OCI-LY3 (cell line): Measurements from ENCODE around the gene TNFRSF18.

Experiments used
- H2AFZ ChIP-seq: fragments of 200-600, 300-600 bp; shearing (Covaris generic); 2 replicates; pipeline ENCODE4 v1.6.0; 2014; ENCODE audit warnings: antibody characterized with exemption, low read depth, low read length
- H3K27ac ChIP-seq: fragments of 200-600, 300-600 bp; sonication (generic); 2 replicates; pipeline ENCODE4 v1.5.1; 2014; ENCODE audit warnings: mild to moderate bottlenecking, low read length, moderate library complexity, mixed read lengths
- H3K27me3 ChIP-seq: fragments of 200-600, 300-600 bp; sonication (generic); 2 replicates; pipeline ENCODE4 v1.6.1; 2014; ENCODE audit warnings: low read depth, low read length, mixed read lengths
- H3K36me3 ChIP-seq: fragments of 200-600, 300-600 bp; sonication (generic); replicated peaks from 2 replicates; pipeline ENCODE3; 2014; ENCODE audit warnings: low read depth, low read length, mixed read lengths
- H3K4me1 ChIP-seq: fragments of 300-600, 200-600 bp; sonication (generic); 2 replicates; pipeline ENCODE4 v1.6.1; 2014; ENCODE audit warnings: low read length, mixed read lengths
- H3K4me2 ChIP-seq: fragments of 200-600, 300-600 bp; sonication (generic); 2 replicates; pipeline ENCODE4 v1.6.1; 2014; ENCODE audit warnings: low read length, mixed read lengths
- H3K4me3 ChIP-seq: fragments of 300-600, 200-600 bp; sonication (generic); 2 replicates; pipeline ENCODE4 v1.5.1; 2014; ENCODE audit warnings: antibody characterized with exemption, mild to moderate bottlenecking, low read length, moderate library complexity
- H3K79me2 ChIP-seq: fragments of 300-600, 200-600 bp; shearing (Covaris generic); 2 replicates; pipeline ENCODE4 v1.6.1; 2014; ENCODE audit warnings: mild to moderate bottlenecking, low read length, mixed read lengths
- H3K9ac ChIP-seq: fragments of 300-600, 200-600 bp; shearing (Covaris generic); 2 replicates; pipeline ENCODE4 v1.6.0; 2014; ENCODE audit warnings: mild to moderate bottlenecking, low read length, moderate library complexity
- H3K9me3 ChIP-seq: fragments of 200-600, 300-600 bp; shearing (Covaris generic); 2 replicates; pipeline ENCODE4 v1.6.1; 2014; ENCODE audit warnings: low read length, mixed read lengths; ENCODE audit not compliant: insufficient read depth
- H4K20me1 ChIP-seq: fragments of 200-600, 300-600 bp; sonication (generic); 2 replicates; pipeline ENCODE4 v1.6.1; 2016; ENCODE audit warnings: low read length, mixed read lengths; ENCODE audit not compliant: insufficient read depth
- CTCF ChIP-seq: fragments of 200-600, 300-600 bp; sonication (generic); IDR thresholded peaks from 2 replicates; pipeline ENCODE4 v1.5.1; 2014; ENCODE audit warnings: antibody characterized with exemption, low read length, low read depth
- EZH2phosphoT487 ChIP-seq: fragments of 200-600 bp; shearing (Covaris generic); IDR thresholded peaks from 2 replicates; pipeline ENCODE4 v1.6.1; 2018; ENCODE audit warnings: antibody characterized with exemption, mixed run types, low read depth

The TNFRSF18 gene

GRCh38 chr1:1212780-1213344, 6.5 kb upstream of the TNFRSF18 start:
- Histone ChIP-seq H3K4me1 (peaks cover 18% of the 10 kb centered on the region), H3K4me2 (no peak overlapping the region), H3K9ac (no peak overlapping the region), H3K27ac (no peak overlapping the region), H2AFZ (no peak overlapping the region), H3K36me3 (peaks cover 7% of the 10 kb centered on the region), H3K4me3 (no peak overlapping the region), H3K27me3 (peaks cover 4% of the 10 kb centered on the region; the same call in 1 of the 2 replicates), H3K9me3 (no peaks in the 10 kb centered on the region), H4K20me1 (no peaks in the 10 kb centered on the region), H3K79me2 (no peaks in the 10 kb centered on the region)
- TF ChIP-seq EZH2phosphoT487 (no peak), CTCF (no peak)

- no peak overlapping the region for H3K9ac ChIP-seq
- no peak overlapping the region for H3K27ac ChIP-seq
- no peaks in the 10 kb centered on the region for H3K9me3 ChIP-seq
- no peak overlapping the region for H3K4me2 ChIP-seq
- H3K79me2 ChIP-seq, result no peaks in the 10 kb centered on the region
- H3K4me3 ChIP-seq, result no peak overlapping the region
- peaks cover 20% of the 10 kb centered on the region for H3K4me1 ChIP-seq
- peaks cover 3% of the 10 kb centered on the region for H3K36me3 ChIP-seq
- no peaks in the 10 kb centered on the region for H4K20me1 ChIP-seq
- H2AFZ ChIP-seq, result no peak overlapping the region
- peaks cover 14% of the 10 kb centered on the region for H3K27me3 ChIP-seq
- no peak for TF ChIP-seq EZH2phosphoT487
Observed at GRCh38 chr1:1211541-1212441, 5.4 kb upstream of the TNFRSF18 start.

- no peaks in the 10 kb centered on the region for H3K36me3 ChIP-seq
- no peaks in the 10 kb centered on the region for H3K9me3 ChIP-seq
- peaks cover 29% of the 10 kb centered on the region for H3K4me1 ChIP-seq
- no peak overlapping the region for H3K4me3 ChIP-seq
- H4K20me1 ChIP-seq, result no peaks in the 10 kb centered on the region
- no peak overlapping the region for H3K9ac ChIP-seq
- TF ChIP-seq CTCF, result no peak
- TF ChIP-seq EZH2phosphoT487, result no peak
- peaks cover 22% of the 10 kb centered on the region for H3K27me3 ChIP-seq
- no peak overlapping the region for H3K4me2 ChIP-seq
- no peak overlapping the region for H2AFZ ChIP-seq
- no peak overlapping the region for H3K27ac ChIP-seq
- H3K79me2 ChIP-seq, result no peaks in the 10 kb centered on the region
Observed at GRCh38 chr1:1210726-1211540, 4.5 kb upstream of the TNFRSF18 start.

- Histone ChIP-seq H2AFZ (no peak overlapping the region), H3K4me3 (no peak overlapping the region), H4K20me1 (no peaks in the 10 kb centered on the region), H3K27ac (no peak overlapping the region), H3K9ac (no peak overlapping the region), H3K9me3 (no peaks in the 10 kb centered on the region), H3K4me2 (0 out of 2 replicates have a peak overlapping the region, but pooled peaks have one; percentile 14), H3K4me1 (peaks cover 13% of the 10 kb centered on the region), H3K79me2 (no peaks in the 10 kb centered on the region), H3K36me3 (no peaks in the 10 kb centered on the region), H3K27me3 (peaks cover 25% of the 10 kb centered on the region)
- TF ChIP-seq EZH2phosphoT487 (no peak), CTCF (no peak)
Observed at GRCh38 chr1:1208713-1209433, 2.5 kb upstream of the TNFRSF18 start.
